Measurements from ENCODE around the gene MAGEE1.

DNA sequence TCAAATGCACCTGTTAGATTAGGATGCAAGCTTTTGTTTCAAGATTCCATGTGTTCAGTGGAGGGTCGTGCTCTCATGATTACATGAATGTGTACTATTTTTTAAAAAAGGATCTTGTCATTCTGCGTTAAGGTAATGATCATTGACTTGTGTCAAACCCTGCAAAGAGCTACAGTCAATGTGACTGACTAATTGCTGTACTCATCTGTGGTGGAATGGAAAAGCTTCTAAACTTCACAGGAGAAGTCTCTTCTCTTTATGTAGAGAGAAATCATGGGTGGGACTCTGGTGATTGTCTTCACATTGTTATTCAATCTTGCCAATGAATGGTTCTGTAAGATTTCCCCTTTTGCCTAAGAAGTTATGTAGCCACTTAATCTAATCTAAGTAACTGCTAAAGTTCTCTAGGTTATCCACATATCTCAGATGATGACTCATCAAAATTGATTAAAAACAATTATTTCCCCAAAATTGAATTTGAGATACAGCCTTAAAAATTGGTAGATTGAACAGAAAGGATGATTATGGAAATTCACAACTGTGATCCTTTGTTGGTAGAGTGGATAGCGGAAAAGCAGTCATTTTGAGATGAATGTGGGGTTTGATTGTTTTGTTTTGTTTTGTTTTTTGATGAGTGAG, 6.7 kb downstream of the MAGEE1 start:
- TF ChIP-seq, protein P1, sequence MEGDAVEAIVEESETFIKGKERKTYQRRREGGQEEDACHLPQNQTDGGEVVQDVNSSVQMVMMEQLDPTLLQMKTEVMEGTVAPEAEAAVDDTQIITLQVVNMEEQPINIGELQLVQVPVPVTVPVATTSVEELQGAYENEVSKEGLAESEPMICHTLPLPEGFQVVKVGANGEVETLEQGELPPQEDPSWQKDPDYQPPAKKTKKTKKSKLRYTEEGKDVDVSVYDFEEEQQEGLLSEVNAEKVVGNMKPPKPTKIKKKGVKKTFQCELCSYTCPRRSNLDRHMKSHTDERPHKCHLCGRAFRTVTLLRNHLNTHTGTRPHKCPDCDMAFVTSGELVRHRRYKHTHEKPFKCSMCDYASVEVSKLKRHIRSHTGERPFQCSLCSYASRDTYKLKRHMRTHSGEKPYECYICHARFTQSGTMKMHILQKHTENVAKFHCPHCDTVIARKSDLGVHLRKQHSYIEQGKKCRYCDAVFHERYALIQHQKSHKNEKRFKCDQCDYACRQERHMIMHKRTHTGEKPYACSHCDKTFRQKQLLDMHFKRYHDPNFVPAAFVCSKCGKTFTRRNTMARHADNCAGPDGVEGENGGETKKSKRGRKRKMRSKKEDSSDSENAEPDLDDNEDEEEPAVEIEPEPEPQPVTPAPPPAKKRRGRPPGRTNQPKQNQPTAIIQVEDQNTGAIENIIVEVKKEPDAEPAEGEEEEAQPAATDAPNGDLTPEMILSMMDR (conservative IDR thresholded peaks at IDR 0.05; ENCODE audit: low read length): no peak
- TF ChIP-seq EZH2phosphoT487 (IDR thresholded peaks at IDR 0.05; ENCODE audit: borderline replicate concordance): no peak

Measured in Loucy (cell line).